ENCODE measurements around the gene ROGDI. TPM values are rescaled to one million over a fixed set of nuclear protein-coding genes. Genes with fewer than 3 reads are reported as not detected.

The ROGDI gene
- polyA plus RNA-seq, 1 donor (not counting 4 experiments of a cell fraction or from before 2014, with no cell fraction given) = 20.5 TPM

- FAIRE-seq (no peak), DNase-seq (ENCODE audit: low read depth, low spot score) (no peak)
- H3K27me3 ChIP-seq (ENCODE audit: control insufficient read depth, extremely low read depth, insufficient read depth, low read length) = no peaks in the 10 kb centered on the region
- H3K9me1 ChIP-seq (ENCODE audit: control insufficient read depth, extremely low read depth, insufficient read depth, low read length) = peaks cover 4% of the 10 kb centered on the region
- H3K36me3 ChIP-seq (ENCODE audit: control insufficient read depth in 2 of 2, extremely low read depth in 1 of 2, insufficient read depth in 2 of 2, low read length in 2 of 2) = peaks cover 11 to 19% of the 10 kb centered on the region in 2 experiments
- peak overlapping the region; percentile 85 for H3K9ac ChIP-seq (ENCODE audit: control insufficient read depth, extremely low read depth, insufficient read depth, low read length)
- TF ChIP-seq EZH2 (IDR thresholded peaks at IDR 0.05; ENCODE audit: low read length) = no peak
- no peak for TF ChIP-seq CTCF (optimal IDR thresholded peaks at IDR 0.05 in 1 of 3, IDR thresholded peaks at IDR 0.05 in 1 of 3, conservative IDR thresholded peaks at IDR 0.05 in 1 of 3; ENCODE audit: extremely low read depth in 1 of 3, insufficient read depth in 2 of 3, low read length in 3 of 3)
- H3K4me2 ChIP-seq (ENCODE audit: control insufficient read depth, extremely low read depth, insufficient read depth, low read depth, low read length) = peak overlapping the region; percentile 93
- H3K27ac ChIP-seq (ENCODE audit: control insufficient read depth, insufficient read depth, low read length) = peak overlapping the region; percentile 75
- peak overlapping the region; percentile 68 to 94 (median 89) for H3K4me3 ChIP-seq (ENCODE audit: control insufficient read depth in 2 of 3, extremely low read depth in 1 of 3, insufficient read depth in 2 of 3, low read depth in 1 of 3, low read length in 3 of 3)
- H2AFZ ChIP-seq (ENCODE audit: control insufficient read depth, low read length) = peak overlapping the region; percentile 45
- dilution Hi-C loops (cut with MboI; ENCODE audit: extremely low pct_ligation_motif_present, low sequenced_read_pairs) = no loop called here
- H3K79me2 ChIP-seq (ENCODE audit: control insufficient read depth, insufficient read depth, low read length) = peaks cover 76% of the 10 kb centered on the region
- H3K4me1 ChIP-seq (ENCODE audit: control insufficient read depth, extremely low read depth, insufficient read depth, low read length) = peaks cover 32% of the 10 kb centered on the region
- H4K20me1 ChIP-seq (ENCODE audit: control insufficient read depth, extremely low read depth, insufficient read depth, low read length) = no peaks in the 10 kb centered on the region
- H3K9me3 ChIP-seq (ENCODE audit: control insufficient read depth, low read depth, low read length) = no peaks in the 10 kb centered on the region
These were observed 44.1 kb upstream of the ROGDI start for GRCh38 chr16:4846503-4846900.

DNA sequence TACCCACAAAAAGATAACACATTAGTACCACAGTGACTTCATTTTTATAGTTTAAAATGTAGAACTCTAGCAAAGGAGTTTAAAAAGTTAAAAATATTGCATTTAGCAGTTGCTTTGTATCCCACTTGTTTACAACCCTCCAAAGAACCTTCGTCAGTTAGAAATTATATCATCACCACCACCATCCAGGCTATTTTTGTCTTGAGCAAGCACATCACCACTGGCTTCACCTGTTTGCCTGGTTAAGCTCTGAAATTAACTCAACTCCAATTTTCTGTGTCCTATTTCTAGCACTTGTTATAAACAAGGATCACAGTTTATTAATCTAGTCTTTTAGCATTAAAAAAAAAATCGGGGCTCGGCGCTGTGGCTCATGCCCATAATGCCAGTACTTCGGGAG lies 38.6 kb upstream of the ROGDI start:
- Histone ChIP-seq H3K4me1 (ENCODE audit: control insufficient read depth, extremely low read depth, insufficient read depth, low read length) (peaks cover 6% of the 10 kb centered on the region), H4K20me1 (ENCODE audit: control insufficient read depth, extremely low read depth, insufficient read depth, low read length) (no peaks in the 10 kb centered on the region), H3K9me3 (ENCODE audit: control insufficient read depth, low read depth, low read length) (no peaks in the 10 kb centered on the region), H3K9ac (ENCODE audit: control insufficient read depth, extremely low read depth, insufficient read depth, low read length) (no peak overlapping the region), H3K79me2 (ENCODE audit: control insufficient read depth, insufficient read depth, low read length) (peaks cover 33% of the 10 kb centered on the region), H3K4me2 (ENCODE audit: control insufficient read depth, extremely low read depth, insufficient read depth, low read depth, low read length) (no peak overlapping the region), H3K36me3 (ENCODE audit: control insufficient read depth in 2 of 2, extremely low read depth in 1 of 2, insufficient read depth in 2 of 2, low read length in 2 of 2) (peaks cover 28 to 43% of the 10 kb centered on the region in 2 experiments), H3K27me3 (ENCODE audit: control insufficient read depth, extremely low read depth, insufficient read depth, low read length) (no peaks in the 10 kb centered on the region), H3K4me3 (ENCODE audit: control insufficient read depth in 2 of 3, extremely low read depth in 1 of 3, insufficient read depth in 2 of 3, low read depth in 1 of 3, low read length in 3 of 3) (no peak overlapping the region), H3K9me1 (ENCODE audit: control insufficient read depth, extremely low read depth, insufficient read depth, low read length) (no peaks in the 10 kb centered on the region), H3K27ac (ENCODE audit: control insufficient read depth, insufficient read depth, low read length) (no peak overlapping the region), H2AFZ (ENCODE audit: control insufficient read depth, low read length) (no peak overlapping the region)
- FAIRE-seq (no peak), DNase-seq (ENCODE audit: low read depth, low spot score) (no peak)
- dilution Hi-C loops (cut with MboI; ENCODE audit: extremely low pct_ligation_motif_present, low sequenced_read_pairs) = no loop called here
- TF ChIP-seq CTCF (optimal IDR thresholded peaks at IDR 0.05 in 1 of 3, IDR thresholded peaks at IDR 0.05 in 1 of 3, conservative IDR thresholded peaks at IDR 0.05 in 1 of 3; ENCODE audit: extremely low read depth in 1 of 3, insufficient read depth in 2 of 3, low read length in 3 of 3) = no peak
- no peak for TF ChIP-seq EZH2 (IDR thresholded peaks at IDR 0.05; ENCODE audit: low read length)
